Globus pallidus (tissue), 1 donor: ENCODE measurements around the gene QKI.
"Not testable (repeated sequence)": the region's sequence is repeated elsewhere in the genome, so short reads cannot be mapped to it uniquely, and the experiment has no call there.

Experiments
- DNase-seq: peaks from one replicate; pipeline ENCODE4 v3.0.0-alpha.2; 2015; ENCODE audit warnings: low spot score

QKI gene

DNA sequence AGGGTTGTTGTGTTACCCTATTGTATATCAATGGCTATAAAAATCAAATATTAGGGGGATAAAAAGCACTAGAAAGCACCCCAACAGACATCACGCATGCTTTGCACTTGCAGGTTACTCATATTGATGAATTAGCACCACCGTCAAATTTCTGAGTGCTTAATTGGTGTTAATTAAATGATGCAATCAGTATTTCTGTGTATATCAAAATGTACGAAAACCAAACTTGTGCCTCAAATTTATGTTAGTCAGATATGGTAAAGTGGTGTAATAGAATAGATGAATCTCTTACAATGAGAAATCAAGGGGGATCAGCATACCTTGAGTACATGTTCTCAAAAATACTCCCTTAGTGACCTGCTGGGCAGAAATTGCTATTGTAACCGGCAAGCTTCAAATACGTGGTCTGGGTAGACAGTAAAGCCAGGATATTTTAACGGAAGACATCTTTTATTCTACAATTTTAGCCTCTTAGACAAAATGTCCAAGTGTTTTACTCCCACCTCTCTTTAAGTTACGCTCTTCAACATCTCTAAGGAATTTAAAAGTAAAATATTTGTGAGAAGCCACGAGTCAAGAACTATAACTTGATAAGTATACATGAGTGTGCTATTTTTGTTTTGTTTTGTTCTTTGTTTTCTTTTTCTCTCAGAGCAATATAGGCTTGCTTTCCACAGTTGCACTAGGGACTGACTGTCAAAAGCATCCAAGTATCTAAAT is 166.0 kb downstream of the QKI start:
- no peak for DNase-seq

DNA sequence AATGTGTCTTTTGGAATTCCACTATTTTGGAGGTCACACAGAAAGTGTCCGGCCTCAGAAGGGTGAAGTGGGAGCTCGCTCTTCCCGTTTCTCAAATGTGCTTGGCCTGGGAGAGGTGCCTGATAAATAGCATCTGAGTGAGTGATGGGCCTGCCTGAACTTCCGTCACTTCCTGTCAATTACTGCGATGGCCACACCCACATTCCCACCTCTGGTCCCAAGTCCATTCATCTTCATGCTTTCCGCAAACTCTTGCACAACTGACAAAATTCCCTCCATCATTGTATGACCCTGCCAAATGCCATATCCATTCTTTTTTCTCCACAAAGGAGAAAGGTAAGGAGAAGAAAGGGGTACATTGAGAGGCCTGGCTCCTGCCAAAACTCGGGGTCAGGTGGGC is 169.0 kb downstream of the QKI start:
- DNase-seq, result no peak

- DNase-seq, result no peak
These were observed 171.5 kb downstream of the QKI start for GRCh38 chr6:163585932-163586437.

DNA sequence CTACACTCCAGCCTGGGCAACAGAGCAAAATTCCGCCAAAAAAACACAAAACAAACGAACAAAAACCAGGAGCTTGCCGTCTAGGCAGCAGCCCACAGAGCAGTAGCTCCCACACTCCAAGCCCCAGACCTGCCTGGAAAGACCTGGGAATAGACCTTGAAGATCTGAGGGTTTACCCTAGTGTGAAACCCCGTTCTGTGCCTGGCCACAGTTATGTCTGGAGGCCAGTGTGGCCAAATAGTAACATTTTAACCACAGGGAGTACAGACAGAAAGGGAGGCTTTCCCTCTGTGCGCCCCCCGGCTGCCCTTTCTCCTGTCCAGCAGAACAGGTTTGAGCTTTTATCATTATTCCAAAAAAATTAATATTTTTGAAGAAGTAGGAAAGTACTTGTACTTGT is 172.4 kb downstream of the QKI start:
- DNase-seq, result no peak

- DNase-seq, result no peak
These were observed 173.9 kb downstream of the QKI start for GRCh38 chr6:163588220-163588919.

GRCh38 chr6:163589387-163589786 is 174.9 kb downstream of the QKI start:
- DNase-seq, result no peak

- not testable (repeated sequence) for DNase-seq
These were observed 175.6 kb downstream of the QKI start for GRCh38 chr6:163590132-163590531.

GRCh38 chr6:163592872-163593271 is 178.4 kb downstream of the QKI start:
- no peak for DNase-seq

GRCh38 chr6:163596174-163596573 is 181.7 kb downstream of the QKI start:
- DNase-seq, result no peak

GRCh38 chr6:163599136-163599535 is 184.6 kb downstream of the QKI start:
- no peak for DNase-seq

- no peak for DNase-seq
These were observed 185.2 kb downstream of the QKI start for GRCh38 chr6:163599684-163600083.

- DNase-seq, result no peak
These were observed 185.8 kb downstream of the QKI start for GRCh38 chr6:163600331-163600730.

GRCh38 chr6:163600781-163601180 is 186.3 kb downstream of the QKI start:
- no peak for DNase-seq

DNA sequence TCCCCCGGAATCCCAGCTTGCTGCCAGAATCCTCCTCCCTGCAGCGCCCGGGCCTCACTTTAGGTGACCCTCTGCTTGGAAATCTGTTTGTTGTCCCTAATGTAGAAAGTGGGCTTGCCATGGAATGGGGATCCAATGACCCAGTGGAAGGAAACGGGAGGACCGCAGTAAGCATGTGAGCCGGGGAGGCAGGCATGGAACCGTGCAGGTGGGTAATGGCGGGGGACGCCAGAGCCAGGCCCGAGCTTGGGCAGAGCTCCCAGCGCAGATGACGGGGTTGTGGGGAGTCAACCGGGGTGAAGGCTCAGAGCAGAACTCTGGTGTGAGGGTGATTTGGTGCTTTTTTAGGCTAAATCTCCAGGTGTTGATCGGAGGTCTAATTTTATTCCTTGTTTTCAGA is 188.3 kb downstream of the QKI start:
- no peak for DNase-seq

- DNase-seq, result no peak
These were observed 188.9 kb downstream of the QKI start for GRCh38 chr6:163603395-163603794.

DNA sequence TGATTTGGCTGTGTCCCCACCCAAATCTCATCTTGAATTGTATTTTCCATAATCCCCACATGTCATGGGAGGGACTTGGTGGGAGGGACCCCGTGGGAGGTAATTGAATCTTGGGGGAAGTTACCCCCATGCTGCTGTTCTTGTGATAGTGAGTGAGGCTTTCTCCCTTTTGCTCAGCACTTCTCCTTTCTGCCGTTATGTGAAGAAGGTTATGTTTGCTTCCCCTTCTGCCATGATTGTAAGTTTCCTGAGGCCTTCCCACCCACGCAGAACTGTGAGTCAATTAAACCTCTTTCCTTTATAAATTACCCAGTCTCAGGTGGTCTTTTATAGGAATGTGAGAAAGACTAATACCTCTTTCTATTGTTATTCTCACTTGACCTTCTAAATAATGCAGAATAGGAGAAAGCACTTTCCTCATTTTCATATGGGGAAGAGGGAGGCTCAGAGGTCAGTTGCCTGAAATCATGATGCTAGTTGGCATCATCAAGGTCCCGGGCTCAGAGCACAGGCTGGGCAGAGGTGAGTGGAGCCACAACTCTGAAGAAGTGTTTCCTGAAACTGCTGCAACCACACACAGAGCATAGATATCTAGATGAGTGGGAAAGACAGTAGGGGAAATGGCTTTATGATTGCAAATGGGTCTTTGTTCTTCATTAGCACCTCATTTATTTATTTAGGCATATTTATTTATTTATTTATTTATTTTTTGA is 191.0 kb downstream of the QKI start:
- no peak for DNase-seq

DNA sequence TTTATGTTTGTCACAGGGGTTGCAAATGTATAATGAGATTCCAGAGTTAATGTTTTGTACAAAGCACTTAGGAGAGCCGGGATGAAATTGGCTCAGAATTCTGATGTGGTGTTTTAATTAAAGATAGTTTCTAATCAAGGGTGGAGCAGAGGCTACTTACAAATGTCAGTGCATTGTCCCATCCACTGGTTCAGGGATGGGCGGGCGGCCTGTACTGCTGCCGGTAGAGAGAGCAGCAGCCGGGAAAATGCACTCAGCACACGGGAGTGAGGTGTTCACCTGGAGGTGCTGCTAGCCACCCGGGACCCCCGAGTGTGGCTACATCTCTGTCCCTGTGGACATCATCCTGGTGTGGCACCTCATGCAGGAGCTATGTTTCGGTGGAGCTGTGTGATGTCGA is 193.3 kb downstream of the QKI start:
- DNase-seq, result no peak

- DNase-seq, result no peak
These were observed 193.7 kb downstream of the QKI start for GRCh38 chr6:163608204-163608644.

GRCh38 chr6:163612200-163612599 is 197.7 kb downstream of the QKI start:
- DNase-seq, result no peak

- DNase-seq, result no peak
These were observed 198.5 kb downstream of the QKI start for GRCh38 chr6:163613025-163613424.

GRCh38 chr6:163613668-163614067 is 199.2 kb downstream of the QKI start:
- DNase-seq, result no peak

- no peak for DNase-seq
These were observed 201.9 kb downstream of the QKI start for GRCh38 chr6:163616452-163616851.

GRCh38 chr6:163617549-163617948 is 203.0 kb downstream of the QKI start:
- DNase-seq, result no peak
